K562 (cell line): ENCODE data around the gene HAL. TPM values are rescaled to one million over a fixed set of nuclear protein-coding genes. Genes with fewer than 3 reads are reported as not detected.

Source experiments
- CCAR2 ChIP-seq: fragments of 200-400 bp; formaldehyde crosslinking; IDR thresholded peaks from 2 replicates; pipeline ENCODE4 v1.6.1; 2017; ENCODE audit warnings: mild to moderate bottlenecking, low read depth, low read length
- DPF2 ChIP-seq: fragments of 450-650 bp; IDR thresholded peaks from 2 replicates; pipeline ENCODE4 v1.6.1; 2016
- HNRNPL ChIP-seq: fragments of 200-400 bp; formaldehyde crosslinking; IDR thresholded peaks from 2 replicates; pipeline ENCODE4 v1.6.1; 2017; ENCODE audit warnings: low read depth, mild to moderate bottlenecking, low read length
- HOMEZ ChIP-seq: fragments of 250-450 bp; sonication (Bioruptor Pico); IDR thresholded peaks from 2 replicates; pipeline ENCODE4 v1.4.0; 2020; ENCODE audit warnings: mild to moderate bottlenecking, moderate library complexity
- IRF2 ChIP-seq: sonication (generic); formaldehyde crosslinking; IDR thresholded peaks from 2 replicates; pipeline ENCODE4 v1.8.1; 2022; ENCODE audit warnings: mild to moderate bottlenecking, missing genetic modification reagents
- KLF1 ChIP-seq: fragments of 450-650 bp; IDR thresholded peaks from 2 replicates; pipeline ENCODE4 v1.6.1; 2016; ENCODE audit warnings: missing genetic modification characterization, missing compliant biosample characterization
- MAZ ChIP-seq, 2 experiments: fragments of 450-650 bp in 1 of 2; sonication (generic) in 1 of 2; formaldehyde crosslinking; IDR thresholded peaks in 1 of 2; conservative IDR thresholded peaks in 1 of 2; 2 replicates each; pipeline versions ENCODE4 v1.4.0 to v1.5.0; 2020; ENCODE audit warnings: mild to moderate bottlenecking in 1 of 2, missing genetic modification reagents in 1 of 2
- NFATC3 ChIP-seq: fragments of 450-650 bp; IDR thresholded peaks from 2 replicates; pipeline ENCODE4 v1.6.1; 2017; ENCODE audit warnings: mild to moderate bottlenecking
- PCBP2 ChIP-seq: fragments of 200-400 bp; formaldehyde crosslinking; IDR thresholded peaks from 2 replicates; pipeline ENCODE4 v1.6.1; 2018; ENCODE audit warnings: low read length, low read depth, mild to moderate bottlenecking, moderate library complexity; ENCODE audit not compliant: poor library complexity, severe bottlenecking
- SLC30A9 ChIP-seq: fragments of 250-450 bp; sonication (Bioruptor Pico); IDR thresholded peaks from 2 replicates; pipeline ENCODE4 v1.8.0; 2022; ENCODE audit warnings: mild to moderate bottlenecking, moderate library complexity
- STAT5B ChIP-seq: fragments of 250-450 bp; sonication (Bioruptor Pico); IDR thresholded peaks from 2 replicates; pipeline ENCODE4 v1.8.0; 2021; ENCODE audit warnings: mild to moderate bottlenecking, inconsistent platforms
- THRA ChIP-seq: fragments of 450-650 bp; IDR thresholded peaks from 2 replicates; pipeline ENCODE4 v1.6.1; 2017; ENCODE audit warnings: mild to moderate bottlenecking, moderate library complexity
- YY1 ChIP-seq, 3 experiments: IDR thresholded peaks; 2 replicates each; pipeline ENCODE4 v1.6.1; 2011; ENCODE audit warnings: low read length in 2 of 3, mild to moderate bottlenecking in 2 of 3, moderate library complexity in 2 of 3, borderline replicate concordance in 1 of 3, control low read depth in 1 of 3, low read depth in 1 of 3; ENCODE audit not compliant: insufficient read depth in 3 of 3, insufficient replicate concordance in 2 of 3, control insufficient read depth in 1 of 3, insufficient read length in 1 of 3; ENCODE audit errors: extremely low read depth in 1 of 3
- ZBTB2 ChIP-seq: fragments of 450-650 bp; IDR thresholded peaks from 2 replicates; pipeline ENCODE4 v1.6.1; 2016; ENCODE audit warnings: antibody characterized with exemption
- polyA plus RNA-seq, 8 experiments: library from polyadenylated mRNA; depleted of rRNA in 4 of 8; stranded (reverse) in 5 of 8; unstranded in 3 of 8; fragments of >200 nt; fragmentation: Nextera tagmentation in 2 of 8; fragmentation: Illumina TruSeq in 1 of 8; extraction: Ambion mirVana in 2 of 8; extraction: Trizol in 1 of 8; gene quantifications; 2 replicates each; pipeline versions ENCODE4 v1.2.1 to v1.2.3, GENCODE V29; 2011 to 2014; ENCODE audit warnings: inconsistent platforms in 1 of 8, missing spikeins in 1 of 8
- total RNA-seq, 7 experiments: library from RNA; depleted of rRNA in 6 of 7; stranded (reverse); fragments of >200 nt in 6 of 7; fragmentation: Illumina TruSeq in 2 of 7; extraction: Trizol in 2 of 7; gene quantifications; 2 replicates each; pipeline versions ENCODE4 v1.2.1 to v1.2.3, GENCODE V29; 2011 to 2021; ENCODE audit warnings: low replicate concordance in 1 of 7
- TF ChIP-seq, protein P1 (sequence below), 2 experiments: fragments of 450-650 bp; IDR thresholded peaks; 2 replicates each; pipeline ENCODE4 v1.6.1; 2018; ENCODE audit warnings: mild to moderate bottlenecking in 2 of 2, low read depth in 1 of 2; ENCODE audit not compliant: partially characterized antibody in 2 of 2
- TF ChIP-seq, protein P2 (sequence below): IDR thresholded peaks from 2 replicates; pipeline ENCODE4 v1.6.1; 2011; ENCODE audit not compliant: insufficient read length; ENCODE audit errors: extremely low read depth

The HAL gene
- total and polyA plus RNA-seq, 9 of the 15 experiments (the other 6 are each of a cell fraction or from before 2014, with no cell fraction given), result 0.03 to 0.36 (median 0.20) TPM; not detected in 4

- TF ChIP-seq, protein P1, sequence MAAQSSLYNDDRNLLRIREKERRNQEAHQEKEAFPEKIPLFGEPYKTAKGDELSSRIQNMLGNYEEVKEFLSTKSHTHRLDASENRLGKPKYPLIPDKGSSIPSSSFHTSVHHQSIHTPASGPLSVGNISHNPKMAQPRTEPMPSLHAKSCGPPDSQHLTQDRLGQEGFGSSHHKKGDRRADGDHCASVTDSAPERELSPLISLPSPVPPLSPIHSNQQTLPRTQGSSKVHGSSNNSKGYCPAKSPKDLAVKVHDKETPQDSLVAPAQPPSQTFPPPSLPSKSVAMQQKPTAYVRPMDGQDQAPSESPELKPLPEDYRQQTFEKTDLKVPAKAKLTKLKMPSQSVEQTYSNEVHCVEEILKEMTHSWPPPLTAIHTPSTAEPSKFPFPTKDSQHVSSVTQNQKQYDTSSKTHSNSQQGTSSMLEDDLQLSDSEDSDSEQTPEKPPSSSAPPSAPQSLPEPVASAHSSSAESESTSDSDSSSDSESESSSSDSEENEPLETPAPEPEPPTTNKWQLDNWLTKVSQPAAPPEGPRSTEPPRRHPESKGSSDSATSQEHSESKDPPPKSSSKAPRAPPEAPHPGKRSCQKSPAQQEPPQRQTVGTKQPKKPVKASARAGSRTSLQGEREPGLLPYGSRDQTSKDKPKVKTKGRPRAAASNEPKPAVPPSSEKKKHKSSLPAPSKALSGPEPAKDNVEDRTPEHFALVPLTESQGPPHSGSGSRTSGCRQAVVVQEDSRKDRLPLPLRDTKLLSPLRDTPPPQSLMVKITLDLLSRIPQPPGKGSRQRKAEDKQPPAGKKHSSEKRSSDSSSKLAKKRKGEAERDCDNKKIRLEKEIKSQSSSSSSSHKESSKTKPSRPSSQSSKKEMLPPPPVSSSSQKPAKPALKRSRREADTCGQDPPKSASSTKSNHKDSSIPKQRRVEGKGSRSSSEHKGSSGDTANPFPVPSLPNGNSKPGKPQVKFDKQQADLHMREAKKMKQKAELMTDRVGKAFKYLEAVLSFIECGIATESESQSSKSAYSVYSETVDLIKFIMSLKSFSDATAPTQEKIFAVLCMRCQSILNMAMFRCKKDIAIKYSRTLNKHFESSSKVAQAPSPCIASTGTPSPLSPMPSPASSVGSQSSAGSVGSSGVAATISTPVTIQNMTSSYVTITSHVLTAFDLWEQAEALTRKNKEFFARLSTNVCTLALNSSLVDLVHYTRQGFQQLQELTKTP (IDR thresholded peaks at IDR 0.05; ENCODE audit: low read depth in 1 of 2, partially characterized antibody in 2 of 2), result peak; percentile 90 to 99
- no peak for TF ChIP-seq YY1 (IDR thresholded peaks at IDR 0.05; ENCODE audit: borderline replicate concordance in 1 of 3, control insufficient read depth in 1 of 3, extremely low read depth in 1 of 3, insufficient read depth in 3 of 3, insufficient read length in 1 of 3, insufficient replicate concordance in 2 of 3, low read depth in 1 of 3, low read length in 2 of 3)
- TF ChIP-seq HOMEZ (CRISPR knock-in tag), result no peak
- TF ChIP-seq, protein P2, sequence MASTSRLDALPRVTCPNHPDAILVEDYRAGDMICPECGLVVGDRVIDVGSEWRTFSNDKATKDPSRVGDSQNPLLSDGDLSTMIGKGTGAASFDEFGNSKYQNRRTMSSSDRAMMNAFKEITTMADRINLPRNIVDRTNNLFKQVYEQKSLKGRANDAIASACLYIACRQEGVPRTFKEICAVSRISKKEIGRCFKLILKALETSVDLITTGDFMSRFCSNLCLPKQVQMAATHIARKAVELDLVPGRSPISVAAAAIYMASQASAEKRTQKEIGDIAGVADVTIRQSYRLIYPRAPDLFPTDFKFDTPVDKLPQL, result no peak
- peak; percentile 41; the same call in 1 of the 2 replicates for TF ChIP-seq DPF2
- TF ChIP-seq SLC30A9, result no peak
- no peak for TF ChIP-seq IRF2 (CRISPR knock-in tag)
- no peak for TF ChIP-seq PCBP2
- TF ChIP-seq CCAR2, result no peak
- TF ChIP-seq NFATC3, result no peak
- no peak for TF ChIP-seq STAT5B (CRISPR knock-in tag)
- TF ChIP-seq KLF1 (tag), result peak; percentile 76; the same call in 1 of the 2 replicates
- TF ChIP-seq ZBTB2, result 0 out of 2 replicates have a peak, but pooled peaks have one; percentile 52
- no peak for TF ChIP-seq THRA
- TF ChIP-seq MAZ (CRISPR knock-in tag; conservative IDR thresholded peaks at IDR 0.05 in 1 of 2, IDR thresholded peaks at IDR 0.05 in 1 of 2), result peak; percentile 48 to 67
- no peak for TF ChIP-seq HNRNPL
Measured at GRCh38 chr12:96035283-96036236, 39.4 kb upstream of the HAL start, which contains the start of gene LTA4H (continued).
